Adrenal gland (tissue), 12 donors: ENCODE measurements around the gene PAFAH1B2. TPM values are rescaled to one million over a fixed set of nuclear protein-coding genes. Genes with fewer than 3 reads are reported as not detected.

Experiments
- DNase-seq, 7 donors: peaks; one replicate each; pipeline ENCODE4 v3.0.0-alpha.2; 2019 to 2020
- H3K27ac ChIP-seq, 5 donors: fragments of 200-600 bp; sonication (generic) in 4 of 5; 1 replicate in 3 of 5; 2 replicates in 2 of 5; pipeline versions ENCODE4 v1.5.1 to v1.8.0; 2016 to 2020; ENCODE audit warnings: mild to moderate bottlenecking in 1 of 5
- H3K27me3 ChIP-seq: fragments of 200-600 bp; 2 replicates; pipeline ENCODE4 v1.8.0; 2021
- H3K36me3 ChIP-seq, 2 donors: fragments of 200-600 bp; replicated peaks in 1 of 2; 1 replicate in 1 of 2; 2 replicates in 1 of 2; pipeline versions ENCODE4 v1.5.1 to v1.8.0; 2018 to 2022
- H3K4me1 ChIP-seq, 2 donors: fragments of 200-600 bp; replicated peaks in 1 of 2; 1 replicate in 1 of 2; 2 replicates in 1 of 2; pipeline versions ENCODE4 v1.5.1 to v1.8.0; 2018 to 2021
- H3K4me3 ChIP-seq, 4 donors: fragments of 200-600 bp; sonication (generic) in 3 of 4; one replicate each; pipeline ENCODE4 v1.5.1; 2016 to 2018
- H3K9me3 ChIP-seq, 3 donors: fragments of 200-600 bp; sonication (generic) in 1 of 3; replicated peaks in 1 of 3; 1 replicate in 2 of 3; 2 replicates in 1 of 3; pipeline versions ENCODE4 v1.5.1 to v1.8.0; 2016 to 2021
- POLR2A ChIP-seq, 2 donors: fragments of 450-650 bp; IDR thresholded peaks; one replicate each; pipeline ENCODE4 v1.6.1; 2017; ENCODE audit warnings: antibody characterized with exemption in 2 of 2, mild to moderate bottlenecking in 2 of 2, moderate library complexity in 1 of 2
- WGBS, 4 donors: extraction: QIAGEN DNeasy Blood & Tissue Kit in 2 of 4; methylation state at CpG; one replicate each; pipeline versions ENCODE4 v1.1.5 to v1.1.7; 2013 to 2017; 5-methylcytosine and 5-hydroxymethylcytosine counted together
- intact Hi-C, 2 donors: fragments of 100-400 bp; cut with DNase I; formaldehyde crosslinking; loops; one replicate each; pipeline versions ENCODE4 v1.14.1 to v1.15.0; 2022 to 2023
- polyA plus RNA-seq, 3 donors: library from polyadenylated mRNA; stranded (reverse); fragments of 200-250 nt in 2 of 3; fragments of 350-450 nt in 1 of 3; fragmentation: Illumina TruSeq in 1 of 3; extraction: RNeasy Lipid Tissue Mini Kit (QIAGEN cat#74804) in 1 of 3; gene quantifications; one replicate each; pipeline ENCODE4 v1.2.3, GENCODE V29; 2013 to 2014
- total RNA-seq, 9 donors: library from RNA; depleted of rRNA in 4 of 9; stranded (reverse); fragments of >200 nt in 4 of 9; fragments of 120-200 nt in 1 of 9; fragmentation: NEBNext Ultra II Directional in 1 of 9; extraction: Animal tissue kit (Norgen Biotek cat#: 25700) in 1 of 9; gene quantifications; one replicate each; pipeline versions ENCODE4 v1.1.0 to v1.2.4, GENCODE V29; 2013 to 2023
- TF ChIP-seq, protein P1 (sequence below), 6 experiments: fragments of 450-650 bp in 4 of 6; fragments of 200-600 bp in 2 of 6; sonication (generic) in 1 of 6; IDR thresholded peaks; 1 replicate in 5 of 6; 2 replicates in 1 of 6; pipeline versions ENCODE4 v1.5.1 to v1.8.0; 2016 to 2021; ENCODE audit warnings: antibody characterized with exemption in 6 of 6, mild to moderate bottlenecking in 2 of 6, moderate library complexity in 1 of 6
- donor health status: healthy with polysubstance abuse.
- donor health status: Bipolar disorder and iron deficiency.
- donor health status: DM: yes; HTN: yes; CAD: no.
- donor health status: DM: no; HTN: no; CAD: no.
- donor health status: DM: no; HTN: no; CAD: no.
- donor health status: DM: yes; HTN: yes; CAD: no.

The PAFAH1B2 gene
- total and polyA plus RNA-seq, 12 donors, result 19.6 to 144 (median 94.4) TPM

DNA sequence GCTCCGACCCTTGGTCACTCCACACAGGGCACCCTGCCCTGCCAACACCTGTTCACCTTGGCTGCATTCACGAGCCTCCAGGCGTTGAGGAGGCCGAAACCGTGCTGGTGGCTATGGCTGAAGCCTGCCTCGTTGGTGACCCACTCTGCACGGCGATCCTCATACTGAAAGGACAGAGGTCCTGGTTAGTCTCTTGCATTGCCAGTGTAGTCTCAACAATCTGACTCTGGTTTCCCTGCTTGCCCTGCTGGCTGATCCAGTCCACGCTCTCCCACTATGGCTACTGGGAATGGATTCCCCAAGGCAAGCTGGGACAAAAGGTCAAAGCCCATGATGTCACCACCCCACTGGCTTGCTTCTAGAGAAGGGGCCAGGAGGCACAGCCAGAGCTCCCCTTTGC is 74.9 kb downstream of the PAFAH1B2 start:
- H3K9me3 ChIP-seq, result no peaks in the 10 kb centered on the region
- H3K4me1 ChIP-seq, result peaks cover 0 to 43% of the 10 kb centered on the region in 2 donors
- intact Hi-C loops, result no loop called here
- DNase-seq, result peak in 2 of 7 donors; percentile 6 to 12
- H3K27me3 ChIP-seq, result no peaks in the 10 kb centered on the region
- TF ChIP-seq, protein P1, sequence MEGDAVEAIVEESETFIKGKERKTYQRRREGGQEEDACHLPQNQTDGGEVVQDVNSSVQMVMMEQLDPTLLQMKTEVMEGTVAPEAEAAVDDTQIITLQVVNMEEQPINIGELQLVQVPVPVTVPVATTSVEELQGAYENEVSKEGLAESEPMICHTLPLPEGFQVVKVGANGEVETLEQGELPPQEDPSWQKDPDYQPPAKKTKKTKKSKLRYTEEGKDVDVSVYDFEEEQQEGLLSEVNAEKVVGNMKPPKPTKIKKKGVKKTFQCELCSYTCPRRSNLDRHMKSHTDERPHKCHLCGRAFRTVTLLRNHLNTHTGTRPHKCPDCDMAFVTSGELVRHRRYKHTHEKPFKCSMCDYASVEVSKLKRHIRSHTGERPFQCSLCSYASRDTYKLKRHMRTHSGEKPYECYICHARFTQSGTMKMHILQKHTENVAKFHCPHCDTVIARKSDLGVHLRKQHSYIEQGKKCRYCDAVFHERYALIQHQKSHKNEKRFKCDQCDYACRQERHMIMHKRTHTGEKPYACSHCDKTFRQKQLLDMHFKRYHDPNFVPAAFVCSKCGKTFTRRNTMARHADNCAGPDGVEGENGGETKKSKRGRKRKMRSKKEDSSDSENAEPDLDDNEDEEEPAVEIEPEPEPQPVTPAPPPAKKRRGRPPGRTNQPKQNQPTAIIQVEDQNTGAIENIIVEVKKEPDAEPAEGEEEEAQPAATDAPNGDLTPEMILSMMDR (IDR thresholded peaks at IDR 0.05), result no peak
- TF ChIP-seq POLR2A (IDR thresholded peaks at IDR 0.05), result no peak
- no peak overlapping the region for H3K4me3 ChIP-seq
- WGBS, 4 donors, result 87 to 100% (median 92%) methylated on average over 6 to 9 of the region's 9 CpGs
- peaks cover 0 to 68% of the 10 kb centered on the region in 2 donors for H3K36me3 ChIP-seq
- H3K27ac ChIP-seq, result peak overlapping the region in 4 of 5 donors; percentile 27 to 95 (median 50)

DNA sequence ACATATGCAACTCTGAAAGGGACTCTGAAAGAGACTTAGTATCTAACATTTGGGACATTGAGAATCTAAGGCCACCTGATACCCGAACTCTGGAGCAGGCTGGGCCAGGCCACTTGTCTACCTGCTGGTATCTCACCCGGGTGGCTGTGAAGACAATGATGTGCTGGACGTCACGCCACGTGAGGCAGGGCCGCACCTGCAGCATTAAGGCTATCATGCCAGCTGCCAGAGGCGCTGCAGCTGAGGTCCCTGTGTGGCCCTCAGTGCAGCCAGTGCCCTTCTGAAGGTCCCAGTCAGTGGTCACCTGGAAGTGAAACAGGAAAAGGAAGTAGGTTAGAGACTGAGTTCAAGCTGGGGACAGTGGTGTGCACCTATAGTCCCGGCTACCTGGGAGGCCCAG is 75.4 kb downstream of the PAFAH1B2 start:
- DNase-seq, result peak in 2 of 7 donors; percentile 4 to 13
- H3K36me3 ChIP-seq, result peaks cover 0 to 67% of the 10 kb centered on the region in 2 donors
- no peak overlapping the region for H3K4me3 ChIP-seq
- intact Hi-C loops, result no loop called here
- H3K27ac ChIP-seq, result peak overlapping the region in 4 of 5 donors; percentile 27 to 95 (median 50)
- no peaks in the 10 kb centered on the region for H3K27me3 ChIP-seq
- H3K4me1 ChIP-seq, result peaks cover 0 to 43% of the 10 kb centered on the region in 2 donors
- WGBS, 4 donors, result 85 to 93% (median 91%) methylated on average over 2 to 8 of the region's 8 CpGs
- no peaks in the 10 kb centered on the region for H3K9me3 ChIP-seq
- no peak for TF ChIP-seq POLR2A (IDR thresholded peaks at IDR 0.05)
- TF ChIP-seq, protein P1 (IDR thresholded peaks at IDR 0.05), result no peak

DNA sequence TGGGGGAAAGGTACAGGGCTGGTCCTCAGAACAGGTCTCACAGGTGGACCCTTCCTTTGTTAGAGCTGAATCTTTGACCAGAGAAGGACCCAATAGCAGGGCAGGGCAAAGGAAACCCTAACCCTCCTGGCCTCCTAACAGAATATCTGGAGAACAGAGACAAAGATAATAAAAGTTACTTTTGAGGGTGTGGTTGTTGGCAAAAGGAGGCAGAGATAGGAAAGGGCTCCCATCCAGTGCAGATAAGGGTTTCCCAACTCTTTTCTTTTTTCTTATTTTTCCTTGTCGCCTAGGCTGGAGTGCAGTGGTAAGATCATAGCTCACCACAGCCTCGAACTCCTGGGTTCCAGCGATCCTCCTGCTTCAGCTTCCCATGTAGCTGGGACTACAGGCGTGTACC is 75.9 kb downstream of the PAFAH1B2 start:
- no peak overlapping the region for H3K4me3 ChIP-seq
- intact Hi-C loops, result loop anchor here in 1 of 2 donors (10.0 kb wide), 1 partner anchor 435 kb away; the partner anchor contains the start of gene ZPR1
- no peaks in the 10 kb centered on the region for H3K27me3 ChIP-seq
- H3K9me3 ChIP-seq, result no peaks in the 10 kb centered on the region
- peaks cover 0 to 43% of the 10 kb centered on the region in 2 donors for H3K4me1 ChIP-seq
- TF ChIP-seq POLR2A (IDR thresholded peaks at IDR 0.05), result no peak
- TF ChIP-seq, protein P1 (IDR thresholded peaks at IDR 0.05), result no peak
- H3K27ac ChIP-seq, result peak overlapping the region in 4 of 5 donors; percentile 27 to 95 (median 52)
- 83 to 94% (median 91%) methylated on average over 4 of the region's 4 CpGs for WGBS, 4 donors
- H3K36me3 ChIP-seq, result peaks cover 0 to 62% of the 10 kb centered on the region in 2 donors
- DNase-seq, result no peak

DNA sequence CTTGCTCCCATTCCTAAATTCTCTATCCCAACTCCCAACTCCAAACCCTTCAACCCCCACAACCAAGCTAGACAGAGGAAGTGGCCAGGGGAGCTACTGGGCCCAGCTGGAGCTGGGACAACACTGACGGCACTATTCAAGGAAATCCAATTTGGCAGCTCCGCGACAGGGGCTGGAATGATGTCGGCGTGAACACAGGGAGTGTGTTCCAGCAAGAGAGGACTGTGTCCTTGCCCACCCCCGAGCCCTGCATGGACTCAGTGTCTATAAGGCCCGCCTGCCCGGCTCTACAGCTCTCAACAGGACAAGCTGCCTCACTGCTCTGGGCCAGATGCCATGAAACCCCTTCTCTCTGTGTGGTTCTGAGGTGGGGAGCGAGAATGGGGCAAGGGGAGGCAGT is 76.5 kb downstream of the PAFAH1B2 start:
- Histone ChIP-seq H3K36me3 (peaks cover 0 to 66% of the 10 kb centered on the region in 2 donors), H3K27ac (peak overlapping the region in 4 of 5 donors; percentile 21 to 95 (median 52)), H3K4me1 (peaks cover 0 to 43% of the 10 kb centered on the region in 2 donors), H3K4me3 (no peak overlapping the region), H3K27me3 (no peaks in the 10 kb centered on the region), H3K9me3 (no peaks in the 10 kb centered on the region)
- TF ChIP-seq, protein P1 (IDR thresholded peaks at IDR 0.05), result no peak
- TF ChIP-seq POLR2A (IDR thresholded peaks at IDR 0.05), result no peak
- DNase-seq, result peak in 2 of 7 donors; percentile 36 to 54
- intact Hi-C loops, result loop anchor here in 1 of 2 donors (10.0 kb wide), 1 partner anchor 436 kb away; the partner anchor contains the start of gene ZPR1
- 64 to 87% (median 74%) methylated on average over 4 to 9 of the region's 9 CpGs for WGBS, 4 donors
